NCI-H187 (cell line): ENCODE results near the gene GNB1L.

ENCODE experiments used
- DNase-seq, 2 experiments: peaks; one replicate each; lab custom pipeline; 2025; lab: John Stamatoyannopoulos, UW

GNB1L gene

DNA sequence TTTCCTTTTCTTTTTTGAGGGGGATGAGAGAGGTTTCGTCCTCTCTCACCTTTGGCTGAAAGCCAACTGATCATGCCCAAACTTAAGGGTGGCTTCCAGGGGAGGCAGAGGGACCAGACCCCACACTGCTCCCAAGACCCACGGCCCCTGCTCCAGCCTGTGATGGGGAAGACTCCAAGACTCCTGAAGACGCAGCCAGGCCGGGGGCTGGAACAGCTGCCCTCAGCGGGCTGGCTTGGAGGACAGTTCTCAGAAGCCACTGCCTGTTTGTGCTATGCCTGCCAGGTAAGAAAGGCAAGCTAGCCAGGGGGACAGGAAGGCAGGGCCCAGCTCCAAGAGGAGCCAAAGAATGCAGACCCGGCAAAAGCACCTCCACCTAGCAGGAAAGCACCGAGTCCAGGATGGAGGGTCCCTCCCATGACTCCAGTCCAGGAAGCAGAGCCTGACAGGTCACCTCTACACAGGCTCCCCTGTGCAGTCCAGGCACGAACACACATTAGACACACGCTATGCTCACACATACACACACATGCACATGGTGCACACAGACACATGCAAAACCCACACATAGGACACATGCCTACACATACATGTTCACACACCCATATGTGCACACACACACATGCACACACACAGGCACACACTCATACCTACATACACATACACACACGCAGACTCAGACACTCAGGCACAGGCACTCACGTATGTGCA, 31.3 kb downstream of the GNB1L start:
- DNase-seq = no peak

DNA sequence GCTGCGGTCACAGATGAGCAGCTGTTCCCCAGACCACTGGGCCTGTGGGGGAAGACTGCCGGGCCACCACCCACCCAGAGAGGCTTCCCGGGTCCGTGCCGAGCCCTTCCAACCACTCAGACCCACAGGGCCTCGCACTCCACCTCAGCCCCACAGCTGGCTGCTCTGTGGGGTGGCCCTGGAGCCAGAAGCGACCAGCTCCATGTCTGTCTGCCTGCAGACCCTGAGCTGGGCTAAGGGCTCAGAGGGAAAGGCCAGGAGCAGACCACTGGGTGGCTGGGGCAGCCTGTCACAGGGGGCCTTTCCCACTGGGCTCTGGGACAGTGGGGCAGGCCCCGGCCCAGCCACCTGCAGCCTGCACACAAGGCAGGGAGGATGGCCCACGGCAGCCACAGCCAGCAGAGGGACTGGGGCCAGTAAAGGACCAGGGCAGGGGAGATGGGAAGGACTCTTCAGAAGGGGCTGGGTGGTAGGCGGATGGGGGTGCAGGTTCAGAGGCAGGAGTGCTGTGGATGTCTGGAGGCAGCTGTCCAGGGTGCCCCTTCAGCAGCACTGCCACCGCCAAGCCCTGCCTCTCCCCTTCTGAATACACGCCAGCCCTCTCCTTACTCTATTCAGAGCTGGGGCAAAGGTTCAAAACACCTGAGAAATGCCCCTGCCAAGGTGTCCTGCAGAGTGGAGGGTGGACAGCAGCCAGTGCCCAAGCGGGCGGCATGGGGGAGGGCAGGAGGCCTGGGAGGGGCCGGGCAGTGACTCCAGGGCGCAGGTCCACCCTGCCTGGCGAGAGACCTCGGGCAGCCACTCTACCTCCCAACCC, 32.2 kb downstream of the GNB1L start:
- no peak for DNase-seq

DNA sequence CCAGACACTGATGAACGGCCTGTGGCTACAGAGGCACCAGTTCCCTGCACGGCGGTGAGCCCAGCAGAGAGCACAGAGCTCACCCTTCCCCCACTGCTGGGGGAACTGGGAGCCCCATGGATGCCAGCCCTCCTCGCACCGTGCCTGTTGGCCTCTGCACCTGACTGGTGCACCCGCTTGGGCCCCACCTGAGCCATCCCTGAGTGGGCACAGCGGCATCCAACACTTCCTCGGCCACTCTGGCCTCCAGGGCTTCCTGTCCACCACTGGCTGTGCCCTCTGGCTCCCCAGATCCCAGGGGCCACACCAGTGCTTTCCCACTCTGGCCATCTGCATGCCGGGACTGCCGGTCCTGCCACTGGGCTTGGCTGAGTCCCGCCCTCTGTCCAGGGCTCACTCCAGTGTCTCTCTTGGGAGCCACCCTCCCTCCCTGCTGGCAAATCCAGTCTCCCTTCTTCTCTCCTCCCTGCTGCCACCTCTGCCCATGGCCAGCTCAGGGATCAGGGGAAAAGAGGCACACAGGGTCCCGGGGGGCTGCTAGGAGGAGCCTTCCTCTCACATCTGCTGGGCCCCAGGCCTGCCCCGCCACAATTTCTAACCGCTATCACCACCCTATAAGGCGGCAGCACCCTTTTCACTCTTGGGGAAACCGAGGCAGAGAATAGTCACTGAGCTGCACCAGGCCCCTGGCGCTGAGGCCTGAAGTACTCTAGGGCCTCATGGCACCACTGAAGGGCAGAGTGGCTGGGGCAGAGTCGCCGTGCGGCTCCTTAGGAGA, 33.0 kb downstream of the GNB1L start:
- DNase-seq = no peak

DNA sequence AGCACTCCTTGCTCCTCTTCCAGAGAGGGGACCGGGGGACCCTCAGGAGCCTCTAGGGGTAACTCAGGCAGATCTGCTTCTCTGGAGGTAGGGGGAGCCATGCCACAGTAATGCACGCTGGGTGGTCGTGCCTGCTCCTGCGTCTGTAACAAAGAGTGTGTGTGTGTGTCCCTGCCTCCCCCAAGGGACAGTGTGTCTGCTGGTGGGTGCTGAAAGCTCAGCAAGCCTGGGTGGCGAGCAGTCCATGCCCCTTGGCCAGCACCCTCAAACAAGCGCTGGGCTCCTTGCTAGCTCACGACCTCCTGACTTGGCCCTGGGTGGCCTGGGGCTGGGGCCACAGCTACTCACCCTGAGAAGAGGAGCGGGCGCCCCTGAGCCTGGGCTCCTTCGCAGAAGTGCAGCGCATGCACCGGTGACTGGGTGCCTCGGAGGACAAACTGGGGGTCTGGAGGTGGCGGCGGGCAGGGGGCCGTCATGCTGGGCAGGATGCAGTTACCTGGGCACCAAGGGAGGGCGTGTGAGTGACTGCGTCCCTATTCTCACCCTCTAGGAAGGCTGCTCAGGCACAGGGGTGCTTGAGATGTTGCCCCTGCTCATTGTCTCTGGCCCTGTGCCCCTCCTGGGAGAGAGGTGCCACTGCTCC, 33.7 kb downstream of the GNB1L start:
- DNase-seq = no peak

DNA sequence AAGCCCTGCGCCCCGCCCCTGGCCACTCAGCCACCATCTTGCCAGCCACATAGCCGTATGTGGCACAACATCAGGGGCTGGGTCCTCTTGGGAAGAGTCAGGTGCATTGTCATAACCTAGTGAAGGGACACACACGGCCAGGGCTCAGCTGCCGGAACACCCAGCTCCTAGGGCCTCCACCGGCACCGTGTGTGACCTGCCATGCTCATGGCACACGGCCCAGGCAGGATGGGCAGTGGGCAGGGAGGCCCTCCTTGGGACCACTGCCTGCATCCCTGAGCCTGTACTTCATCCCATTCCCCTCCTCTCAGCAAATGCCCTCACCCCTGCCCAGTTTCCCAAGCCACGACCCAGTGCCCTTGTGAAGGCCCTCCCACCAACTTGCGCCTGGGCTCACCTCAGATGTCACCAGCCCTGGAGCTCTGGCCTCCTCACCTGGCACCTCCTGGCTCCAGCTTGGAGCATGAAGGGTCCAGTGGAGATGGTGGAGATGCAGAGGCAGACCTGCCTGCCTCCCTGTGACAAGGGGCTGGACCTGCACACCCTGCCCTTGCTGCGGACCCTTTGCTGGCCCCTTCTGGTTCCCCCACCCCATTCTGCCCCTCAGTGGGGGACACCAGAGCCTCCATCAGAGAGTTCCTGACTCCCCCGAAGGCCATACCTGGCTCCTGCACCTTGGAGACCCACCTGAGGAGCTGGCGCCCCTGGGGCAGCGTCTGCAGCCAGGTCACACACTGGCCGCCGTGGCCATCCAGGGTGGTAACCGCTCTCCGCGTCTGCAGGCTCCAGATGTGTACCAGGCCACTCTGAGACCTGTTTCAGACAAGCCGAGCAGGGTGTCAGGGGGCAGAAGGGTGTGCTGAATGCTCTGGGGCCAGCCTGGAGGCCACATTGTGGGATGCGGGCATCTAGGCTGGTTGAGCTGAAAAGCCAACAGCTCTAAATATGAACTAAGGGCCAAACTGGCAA, 34.5 kb downstream of the GNB1L start:
- no peak for DNase-seq

DNA sequence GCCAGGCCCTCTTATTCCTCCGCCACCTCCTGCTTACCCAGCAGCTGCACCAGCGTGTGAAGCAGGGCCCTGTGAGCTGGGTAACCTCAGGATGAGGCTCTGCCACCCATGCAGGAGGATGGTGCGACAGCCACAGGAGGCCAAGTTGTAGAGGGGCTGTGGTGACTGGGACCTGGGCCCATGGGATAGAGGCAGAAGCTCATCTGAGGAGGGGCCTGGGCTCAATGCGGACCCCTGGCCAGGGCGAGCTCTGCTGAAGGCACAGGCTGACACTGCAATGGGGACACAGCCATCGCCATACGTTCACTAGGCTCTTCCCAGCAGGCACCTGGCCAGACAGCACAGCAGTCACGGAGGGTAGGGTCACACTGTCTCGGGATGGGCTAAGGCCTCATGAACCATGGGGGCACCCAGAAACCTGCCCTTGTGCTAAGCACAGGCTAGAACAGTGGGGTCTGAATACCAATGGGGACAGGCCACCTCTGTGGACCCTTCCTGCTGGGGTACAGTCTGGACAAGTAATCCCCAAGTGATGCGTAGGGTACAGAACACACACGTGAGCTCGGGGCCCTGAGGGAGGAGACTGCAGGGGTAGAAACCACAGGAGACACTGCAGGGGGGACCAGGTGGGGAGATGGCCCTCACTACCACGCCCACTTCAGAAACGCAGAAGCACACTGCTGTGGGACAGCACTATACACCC, 35.3 kb downstream of the GNB1L start:
- no peak for DNase-seq

DNA sequence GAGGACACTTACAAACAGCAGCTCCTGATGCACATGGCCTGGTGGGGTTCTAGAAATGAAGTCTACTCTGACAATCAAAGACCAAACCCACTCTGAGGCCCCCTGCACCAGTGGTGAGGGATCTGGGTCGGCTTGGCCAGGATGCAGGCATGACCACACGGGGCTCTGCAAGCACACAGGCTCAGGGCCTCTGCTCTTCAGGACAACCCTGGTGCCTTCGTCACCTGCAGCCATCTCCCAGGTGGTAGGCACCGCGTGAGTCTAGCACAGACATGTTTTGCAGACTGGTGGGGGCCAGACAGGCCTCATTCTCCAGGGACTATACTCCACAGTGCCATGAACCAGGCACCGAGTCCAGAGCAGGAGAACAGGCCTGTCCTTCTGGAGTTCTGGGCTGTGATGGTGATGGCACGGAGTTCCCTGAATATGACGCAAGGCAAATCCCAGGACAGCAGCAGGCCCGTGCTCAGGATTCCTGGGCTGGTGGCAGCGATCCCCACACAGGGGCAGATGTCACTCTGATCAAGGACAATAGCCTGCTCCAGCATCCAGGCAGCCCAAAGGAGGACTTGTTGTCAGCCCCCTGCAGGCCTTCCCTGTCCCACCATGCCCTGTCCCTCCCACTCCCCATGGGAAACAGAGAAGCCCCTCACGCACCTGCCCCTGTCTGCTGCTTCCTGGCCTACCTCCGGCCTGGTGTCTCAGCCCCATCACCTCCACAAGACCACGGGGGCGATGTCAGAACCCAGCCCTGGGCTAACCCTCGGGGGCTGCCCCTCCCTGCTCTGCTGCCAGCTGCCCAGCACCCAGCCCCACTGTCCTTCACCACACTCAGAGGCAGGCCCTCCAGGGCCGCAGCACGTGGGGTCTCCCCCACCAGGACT, 36.1 kb downstream of the GNB1L start:
- no peak for DNase-seq

DNA sequence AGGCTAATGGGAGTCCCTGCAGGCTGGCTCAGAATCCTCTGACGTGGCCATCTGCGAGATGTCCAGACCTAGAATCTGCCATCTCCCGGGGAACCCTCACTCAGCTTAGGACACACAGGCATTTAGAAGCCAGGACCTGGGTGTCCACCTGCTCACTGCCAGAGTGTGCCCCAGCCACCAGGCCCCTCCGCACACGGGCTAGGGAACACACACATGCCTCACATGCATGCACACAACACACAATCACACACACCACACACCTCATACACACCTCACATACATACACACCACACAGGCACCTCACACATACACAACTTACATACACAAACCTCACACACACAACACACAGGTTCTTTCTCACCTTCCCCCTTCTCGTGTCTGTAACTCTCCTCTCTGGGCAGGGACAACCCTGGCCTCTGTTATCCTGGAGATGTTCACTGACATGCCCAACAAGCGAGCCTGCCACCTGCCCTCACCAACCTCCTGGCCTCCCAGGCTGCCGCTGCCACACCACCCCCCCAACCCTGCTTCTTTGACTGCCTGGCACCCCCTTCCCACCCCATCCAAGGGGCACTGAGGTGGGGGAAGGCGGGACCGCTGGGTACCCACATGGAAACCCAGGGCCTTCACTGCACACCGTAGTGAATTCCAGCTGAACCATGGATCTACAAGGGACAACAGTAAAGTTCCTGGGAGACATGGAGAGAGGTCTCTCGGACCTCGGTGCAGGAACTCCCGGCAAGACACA, 38.1 kb downstream of the GNB1L start:
- DNase-seq = no peak

DNA sequence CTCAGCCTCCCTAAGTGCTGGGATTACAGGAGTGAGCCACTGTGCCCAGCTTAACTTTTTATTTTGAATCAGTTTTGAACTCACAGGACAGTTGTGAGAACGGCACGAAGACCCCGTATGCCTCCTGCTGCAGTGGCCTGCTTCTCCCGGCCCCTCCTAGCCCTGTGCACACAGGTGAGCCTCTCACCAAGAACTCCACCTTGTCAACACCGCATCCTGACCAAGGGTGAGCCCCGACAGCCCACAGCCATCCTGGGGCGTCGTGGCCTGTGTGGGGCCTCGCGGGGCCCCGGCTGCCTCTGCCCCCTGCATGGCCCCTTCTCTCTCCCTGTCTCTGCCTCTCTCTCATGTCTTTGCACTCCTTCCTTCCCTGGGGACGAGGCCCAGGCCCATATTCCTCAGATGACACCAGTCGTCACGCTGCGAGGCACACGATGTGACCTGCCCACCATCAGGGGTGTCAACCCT, 38.8 kb downstream of the GNB1L start:
- no peak for DNase-seq

DNA sequence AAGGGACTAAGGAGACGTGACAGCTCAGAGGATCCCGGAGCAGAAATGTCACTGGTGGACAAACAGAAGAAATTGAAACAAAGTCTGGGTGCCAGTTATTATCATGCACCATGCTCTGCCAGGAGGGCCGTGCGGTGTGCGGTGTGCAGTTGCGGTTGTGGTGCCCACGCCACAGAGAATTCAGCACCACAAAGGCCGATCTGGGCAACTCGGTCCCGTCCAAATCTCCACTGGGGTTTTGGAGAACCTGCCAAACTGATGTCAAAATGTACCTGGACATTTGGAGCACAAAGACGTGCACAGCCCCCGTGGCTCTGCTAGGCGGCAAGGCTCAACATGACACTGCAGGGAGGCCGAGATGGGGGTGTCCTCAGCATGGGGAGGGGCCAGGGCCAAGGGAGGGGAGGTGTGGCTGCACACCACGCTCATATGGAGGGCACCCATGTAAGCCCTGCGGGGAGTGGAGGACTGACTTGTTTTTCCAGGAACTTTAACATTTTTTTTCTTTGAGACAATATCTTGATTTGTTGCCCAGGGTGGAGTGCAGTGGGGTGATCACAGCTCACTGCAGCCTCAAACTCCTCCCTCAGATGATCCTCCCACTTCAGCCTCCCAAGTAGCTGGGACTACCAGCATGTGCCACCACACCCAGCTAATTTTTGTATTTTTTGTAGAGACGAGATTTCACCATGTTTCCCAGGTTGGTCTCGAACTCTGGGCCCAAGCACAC, 39.4 kb downstream of the GNB1L start:
- DNase-seq = no peak

DNA sequence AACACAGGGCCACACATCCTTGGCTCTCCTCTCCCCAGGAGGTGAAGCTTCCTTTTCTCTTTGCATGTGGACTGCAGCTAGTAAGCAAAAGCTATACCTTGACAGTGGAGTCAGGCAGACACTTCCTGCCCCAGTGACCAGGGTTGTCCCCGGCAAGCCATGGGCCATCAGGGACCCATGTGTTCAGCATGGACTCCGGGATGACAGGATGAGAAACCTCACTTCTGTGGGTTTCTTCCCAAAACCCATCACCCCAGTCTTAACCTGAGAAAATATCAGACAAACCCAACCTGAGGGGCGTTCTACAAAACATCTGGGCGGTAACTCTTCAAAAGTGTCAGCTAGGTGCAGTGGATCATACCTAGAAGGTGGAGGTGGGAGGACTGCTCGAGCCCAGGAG, 40.2 kb downstream of the GNB1L start:
- DNase-seq = no peak

DNA sequence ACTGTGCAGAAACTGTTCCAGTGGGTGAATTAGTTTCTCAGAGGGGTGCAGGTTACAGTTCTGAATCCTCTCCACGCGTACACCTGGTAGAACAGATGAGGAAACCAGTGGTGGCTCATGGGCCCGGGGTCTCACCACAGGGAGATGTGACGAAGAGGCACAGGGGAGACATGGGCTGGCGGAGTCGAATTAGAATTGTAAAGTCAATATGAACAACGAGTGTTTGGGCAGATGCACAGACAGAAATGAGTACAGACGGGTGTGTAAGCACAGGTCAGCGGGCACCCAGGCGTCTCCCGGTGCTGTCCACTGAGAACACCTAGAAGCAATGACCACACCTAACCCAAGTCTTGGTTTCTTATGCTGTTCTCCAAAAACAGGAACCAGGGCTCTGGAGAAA, 41.8 kb downstream of the GNB1L start:
- no peak for DNase-seq

DNA sequence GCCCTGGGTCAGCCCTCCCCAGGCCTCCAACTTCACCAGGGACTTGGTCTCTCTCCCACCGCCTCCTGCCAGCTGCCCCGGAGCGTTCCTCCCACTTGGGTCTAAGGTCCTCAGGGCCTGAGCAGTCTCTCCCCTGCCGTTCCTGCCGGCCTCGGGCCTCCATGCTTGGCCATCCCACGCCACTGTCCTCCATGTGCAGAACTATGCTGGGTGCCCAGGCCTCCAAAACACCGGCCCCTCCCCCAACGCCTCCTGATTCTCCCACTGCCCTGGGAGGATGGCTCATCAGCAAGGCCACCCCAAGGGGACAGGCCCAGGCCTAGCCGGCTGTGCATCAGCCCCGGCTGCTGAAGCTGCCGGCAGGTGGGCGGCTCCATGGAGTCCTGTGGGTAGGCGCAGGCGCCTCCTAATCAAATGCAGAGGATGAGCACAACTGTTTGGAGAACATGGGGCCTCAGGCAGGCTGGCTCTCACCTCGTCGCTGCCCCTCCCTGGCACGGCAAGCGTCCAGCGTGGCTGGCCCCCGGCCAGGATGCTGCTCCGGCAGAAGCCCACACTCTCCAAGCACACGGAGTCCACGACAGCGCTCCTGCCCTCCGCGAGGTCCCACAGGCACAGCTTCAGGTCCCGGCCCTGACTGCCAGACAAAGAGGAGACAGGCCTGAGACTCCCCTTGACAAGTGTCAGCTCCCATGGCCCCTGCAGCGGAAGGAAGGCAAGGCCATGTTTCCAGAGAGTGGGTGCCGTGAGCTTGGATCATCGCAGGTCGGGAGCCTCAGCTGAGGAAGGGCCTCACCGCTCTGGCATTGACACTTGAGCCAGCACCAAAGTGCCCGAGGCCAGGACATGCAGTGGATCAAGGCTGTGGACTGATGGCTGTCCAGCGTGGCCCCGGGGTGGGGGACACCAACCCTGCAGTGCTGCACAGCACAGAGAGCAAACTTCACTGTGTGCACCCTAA, 42.6 kb downstream of the GNB1L start:
- no peak for DNase-seq

DNA sequence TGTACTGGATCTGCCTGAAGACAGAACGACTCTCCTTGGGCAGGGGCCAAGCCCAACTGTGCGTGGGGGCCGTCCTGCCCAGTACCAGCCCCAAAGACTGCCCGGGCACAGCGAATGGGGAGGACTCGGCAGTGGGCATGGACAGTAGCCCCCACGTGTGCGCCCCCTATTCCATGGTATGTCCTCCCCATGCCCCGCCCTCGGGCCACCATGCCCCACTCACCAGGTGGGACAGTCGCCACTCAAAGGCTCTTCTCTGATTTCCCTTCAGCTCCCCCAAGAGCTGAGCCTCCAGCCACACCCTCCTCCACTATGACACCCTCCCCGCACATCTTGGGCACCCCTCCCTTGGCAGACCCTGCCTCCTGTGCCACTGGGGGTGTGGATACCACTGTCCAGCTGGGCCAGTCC, 43.5 kb downstream of the GNB1L start:
- no peak for DNase-seq

DNA sequence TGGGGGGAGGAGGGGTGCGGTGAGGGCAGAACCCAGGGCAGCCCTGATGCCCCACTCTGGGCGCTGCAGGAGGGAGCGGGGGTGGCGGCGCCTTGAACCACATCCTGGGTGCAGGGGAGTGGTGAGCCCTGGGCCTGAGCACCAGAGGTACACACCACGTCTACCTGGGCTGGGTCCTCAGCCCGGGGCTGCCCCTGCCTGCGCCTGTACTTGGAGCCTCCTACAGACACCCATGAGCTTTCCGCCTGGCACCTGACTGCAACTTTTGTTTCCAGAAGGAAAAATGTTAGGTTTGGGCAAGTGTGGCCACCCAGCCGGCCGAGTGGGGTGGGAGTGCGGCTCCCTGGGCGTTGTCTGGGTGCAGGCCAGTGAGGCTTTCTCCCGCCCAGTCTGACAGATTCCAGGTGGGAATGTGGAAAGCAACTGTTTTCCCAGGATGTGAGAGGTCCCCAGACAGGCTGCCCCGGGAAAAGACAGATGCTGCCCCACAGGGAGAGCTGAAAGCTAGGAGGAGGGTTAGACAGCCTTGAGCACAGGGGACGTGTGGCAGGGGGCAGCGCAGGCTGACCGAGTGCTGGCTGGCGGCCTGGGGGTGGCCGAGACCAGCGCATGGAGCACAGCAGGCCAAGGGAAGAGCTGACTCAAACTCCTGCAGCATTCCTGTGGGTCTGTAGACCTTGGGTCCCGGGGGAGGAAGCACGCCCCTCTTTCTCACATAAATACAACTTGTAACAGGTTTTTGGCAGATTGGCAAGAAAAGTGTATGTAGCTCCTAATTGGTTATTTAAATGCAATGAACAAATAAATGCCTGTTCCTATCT, 44.1 kb downstream of the GNB1L start:
- no peak for DNase-seq

DNA sequence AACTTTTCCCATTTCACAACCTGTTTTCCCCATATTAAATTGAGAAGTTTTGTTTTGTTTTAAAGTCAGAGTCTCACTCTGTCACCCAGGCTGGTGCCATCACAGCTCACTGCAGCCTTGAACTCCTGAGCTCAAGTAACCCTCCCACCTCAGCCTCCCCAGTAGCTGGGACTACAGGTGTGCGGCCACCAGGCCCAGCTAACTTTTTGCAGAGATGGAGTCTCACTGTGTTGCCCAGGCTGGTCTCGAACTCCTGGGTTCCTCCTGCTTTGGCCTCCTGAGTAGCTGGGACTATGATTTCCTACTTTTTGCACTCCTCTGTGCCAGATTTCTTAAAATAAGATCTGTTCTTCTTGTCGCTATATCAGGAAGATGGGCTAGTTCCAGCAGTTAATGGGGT, 44.9 kb downstream of the GNB1L start:
- no peak for DNase-seq
